ENCODE results near the gene NOD1. TPM values are rescaled to one million over a fixed set of nuclear protein-coding genes. Genes with fewer than 3 reads are reported as not detected.
A peak's percentile ranks its signal among the peaks of the same experiment; 100 is the strongest.

The NOD1 gene
- total and polyA plus RNA-seq, 8 donors: 2.3 to 18.3 (median 5.5) TPM

- TF ChIP-seq POLR2AphosphoS5 (IDR thresholded peaks at IDR 0.05) (no peak), EP300 (IDR thresholded peaks at IDR 0.05) (no peak), POLR2A (IDR thresholded peaks at IDR 0.05) (no peak), CTCF (IDR thresholded peaks at IDR 0.05) (no peak)
- Histone ChIP-seq H3K27ac (no peak overlapping the region), H3K9me3 (no peaks in the 10 kb centered on the region), H3K36me3 (no peaks in the 10 kb centered on the region), H3K27me3 (no peaks in the 10 kb centered on the region), H3K4me3 (no peak overlapping the region), H3K4me1 (no peaks in the 10 kb centered on the region)
- intact Hi-C loops (cut with DNase I; ENCODE audit: low total_unique reads): no loop called here
- DNase-seq: no peak
- WGBS, 5 donors: 78 to 91% (median 88%) methylated on average over 4 of the region's 4 CpGs
These were observed 82.9 kb downstream of the NOD1 start for GRCh38 chr7:30395676-30396075.

DNA sequence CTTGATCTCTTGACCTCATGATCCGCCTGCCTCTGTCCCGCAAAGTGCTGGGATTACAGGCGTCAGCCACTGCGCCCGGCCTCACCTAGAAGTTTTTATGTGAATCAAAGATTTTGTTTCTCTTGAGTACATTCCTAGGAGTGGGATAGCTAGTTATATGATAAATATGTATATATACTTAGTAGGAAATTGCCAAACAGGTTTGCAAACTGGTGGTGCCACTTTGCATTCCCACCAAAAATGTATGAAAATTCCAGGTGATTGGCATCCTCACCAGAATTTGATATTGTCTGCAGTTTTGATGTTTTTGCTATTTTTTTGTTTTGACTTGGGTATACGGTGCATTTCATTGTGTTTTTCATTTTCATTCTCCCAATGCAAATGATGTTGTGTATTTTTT, 86.8 kb downstream of the NOD1 start:
- no peaks in the 10 kb centered on the region for H3K9me3 ChIP-seq
- intact Hi-C loops (cut with DNase I; ENCODE audit: low total_unique reads): no loop called here
- no peaks in the 10 kb centered on the region for H3K27me3 ChIP-seq
- no peaks in the 10 kb centered on the region for H3K4me1 ChIP-seq
- whole genome bisulfite sequencing, 5 donors: 84 to 95% (median 87%) methylated on average over 6 of the region's 6 CpGs
- no peak overlapping the region for H3K27ac ChIP-seq
- peaks cover 0 to 4% (median 0%) of the 10 kb centered on the region in 4 donors for H3K36me3 ChIP-seq
- TF ChIP-seq POLR2A (IDR thresholded peaks at IDR 0.05) (no peak), EP300 (IDR thresholded peaks at IDR 0.05) (no peak), CTCF (IDR thresholded peaks at IDR 0.05) (no peak), POLR2AphosphoS5 (IDR thresholded peaks at IDR 0.05) (no peak)
- no peak for DNase-seq
- no peak overlapping the region for H3K4me3 ChIP-seq

- no peaks in the 10 kb centered on the region for H3K4me1 ChIP-seq
- H3K36me3 ChIP-seq: peaks cover 0 to 4% (median 0%) of the 10 kb centered on the region in 4 donors
- no peak overlapping the region for H3K4me3 ChIP-seq
- no peaks in the 10 kb centered on the region for H3K9me3 ChIP-seq
- DNase-seq: no peak
- TF ChIP-seq EP300 (IDR thresholded peaks at IDR 0.05) (no peak), POLR2A (IDR thresholded peaks at IDR 0.05) (no peak), CTCF (IDR thresholded peaks at IDR 0.05) (no peak), POLR2AphosphoS5 (IDR thresholded peaks at IDR 0.05) (no peak)
- no peak overlapping the region for H3K27ac ChIP-seq
- WGBS, 5 donors: 86 to 92% (median 87%) methylated on average over 8 of the region's 8 CpGs
- no peaks in the 10 kb centered on the region for H3K27me3 ChIP-seq
- intact Hi-C loops (cut with DNase I; ENCODE audit: low total_unique reads): no loop called here
These were observed 87.6 kb downstream of the NOD1 start for GRCh38 chr7:30390736-30391636.

- Histone ChIP-seq H3K27me3 (no peaks in the 10 kb centered on the region), H3K4me1 (no peaks in the 10 kb centered on the region), H3K36me3 (peaks cover 0 to 4% (median 0%) of the 10 kb centered on the region in 4 donors), H3K27ac (no peak overlapping the region), H3K9me3 (no peaks in the 10 kb centered on the region), H3K4me3 (no peak overlapping the region)
- TF ChIP-seq EP300 (IDR thresholded peaks at IDR 0.05) (no peak), POLR2A (IDR thresholded peaks at IDR 0.05) (no peak), POLR2AphosphoS5 (IDR thresholded peaks at IDR 0.05) (no peak), CTCF (IDR thresholded peaks at IDR 0.05) (no peak)
- peak in 1 of 2 donors; percentile 22 for DNase-seq
- intact Hi-C loops (cut with DNase I; ENCODE audit: low total_unique reads): no loop called here
- WGBS, 5 donors: 42 to 55% (median 46%) methylated on average over 3 of the region's 3 CpGs
These were observed 88.8 kb downstream of the NOD1 start for GRCh38 chr7:30389791-30390190.
